ENCODE measurements around the gene GGTA1. TPM values are rescaled to one million over a fixed set of nuclear protein-coding genes. Genes with fewer than 3 reads are reported as not detected.
"Not testable (repeated sequence)": the region's sequence is repeated elsewhere in the genome, so short reads cannot be mapped to it uniquely, and the experiment has no call there.

Gene GGTA1
- total and polyA plus RNA-seq, 5 donors from 2014 or later, result 0.69 TPM; not detected in 4

- no peak overlapping the region for H3K27ac ChIP-seq (ENCODE audit: insufficient read depth, low read length, poor library complexity, severe bottlenecking)
- H3K4me1 ChIP-seq (ENCODE audit: control insufficient read depth, insufficient read depth, low read length, poor library complexity, severe bottlenecking), result no peaks in the 10 kb centered on the region
- H3K4me3 Mint-ChIP-seq, result no peak overlapping the region
- no peaks in the 10 kb centered on the region for H3K36me3 ChIP-seq (ENCODE audit: control insufficient read depth, insufficient read depth, low read length)
- H3K9me3 Mint-ChIP-seq, result no peaks in the 10 kb centered on the region
- H3K4me1 Mint-ChIP-seq, result no peaks in the 10 kb centered on the region
- H3K27ac Mint-ChIP-seq, result no peak overlapping the region
- no peaks in the 10 kb centered on the region for H3K27me3 ChIP-seq (ENCODE audit: control insufficient read depth, insufficient read depth, low read length)
- H3K27me3 Mint-ChIP-seq, result peaks cover 30% of the 10 kb centered on the region
- no peak overlapping the region for H3K4me3 ChIP-seq (ENCODE audit: low read depth, low read length)
- no peaks in the 10 kb centered on the region for H3K36me3 Mint-ChIP-seq
- no peak for DNase-seq
- no peak for ATAC-seq (ENCODE audit: low read depth in 2 of 2)
- H3K9me3 ChIP-seq (ENCODE audit: control insufficient read depth in 2 of 2, low read length in 2 of 2), result no peaks in the 10 kb centered on the region
Measured at GRCh38 chr9:121472446-121472845, 27.2 kb downstream of the GGTA1 start.

GRCh38 chr9:121466142-121466541, 33.5 kb downstream of the GGTA1 start:
- no peak for ATAC-seq (ENCODE audit: low read depth in 2 of 2)
- Histone ChIP-seq H3K27ac (ENCODE audit: insufficient read depth, low read length, poor library complexity, severe bottlenecking) (no peak overlapping the region), H3K4me3 (ENCODE audit: low read depth, low read length) (no peak overlapping the region), H3K9me3 (ENCODE audit: control insufficient read depth in 2 of 2, low read length in 2 of 2) (no peaks in the 10 kb centered on the region), H3K27me3 (ENCODE audit: control insufficient read depth, insufficient read depth, low read length) (peaks cover 4% of the 10 kb centered on the region), H3K36me3 (ENCODE audit: control insufficient read depth, insufficient read depth, low read length) (no peaks in the 10 kb centered on the region), H3K4me1 (ENCODE audit: control insufficient read depth, insufficient read depth, low read length, poor library complexity, severe bottlenecking) (no peaks in the 10 kb centered on the region)
- no peaks in the 10 kb centered on the region for H3K36me3 Mint-ChIP-seq
- H3K27ac Mint-ChIP-seq, result no peak overlapping the region
- peaks cover 0 to 3% (median 0%) of the 10 kb centered on the region in 4 donors for H3K4me1 Mint-ChIP-seq
- DNase-seq, result no peak
- H3K9me3 Mint-ChIP-seq, result no peaks in the 10 kb centered on the region
- no peak overlapping the region for H3K4me3 Mint-ChIP-seq
- peaks cover 26% of the 10 kb centered on the region for H3K27me3 Mint-ChIP-seq

- H3K9me3 ChIP-seq (ENCODE audit: control insufficient read depth in 2 of 2, low read length in 2 of 2), result no peaks in the 10 kb centered on the region
- H3K4me1 ChIP-seq (ENCODE audit: control insufficient read depth, insufficient read depth, low read length, poor library complexity, severe bottlenecking), result no peaks in the 10 kb centered on the region
- H3K27ac ChIP-seq (ENCODE audit: insufficient read depth, low read length, poor library complexity, severe bottlenecking), result no peak overlapping the region
- Mint-ChIP-seq H3K9me3 (no peaks in the 10 kb centered on the region), H3K27me3 (peaks cover 26% of the 10 kb centered on the region), H3K27ac (no peak overlapping the region), H3K4me1 (peaks cover 0 to 3% (median 0%) of the 10 kb centered on the region in 4 donors), H3K36me3 (no peaks in the 10 kb centered on the region), H3K4me3 (no peak overlapping the region)
- no peak overlapping the region for H3K4me3 ChIP-seq (ENCODE audit: low read depth, low read length)
- ATAC-seq (ENCODE audit: low read depth in 2 of 2) (no peak), DNase-seq (no peak)
- no peaks in the 10 kb centered on the region for H3K36me3 ChIP-seq (ENCODE audit: control insufficient read depth, insufficient read depth, low read length)
- peaks cover 6% of the 10 kb centered on the region for H3K27me3 ChIP-seq (ENCODE audit: control insufficient read depth, insufficient read depth, low read length)
Measured at GRCh38 chr9:121464968-121465367, 34.7 kb downstream of the GGTA1 start.

- Mint-ChIP-seq H3K27ac (no peak overlapping the region), H3K4me3 (no peak overlapping the region), H3K9me3 (peaks cover 0 to 4% (median 0%) of the 10 kb centered on the region in 7 donors), H3K4me1 (peaks cover 0 to 3% (median 0%) of the 10 kb centered on the region in 4 donors), H3K36me3 (no peaks in the 10 kb centered on the region), H3K27me3 (peaks cover 28% of the 10 kb centered on the region)
- Histone ChIP-seq H3K4me3 (ENCODE audit: low read depth, low read length) (no peak overlapping the region), H3K27ac (ENCODE audit: insufficient read depth, low read length, poor library complexity, severe bottlenecking) (no peak overlapping the region), H3K4me1 (ENCODE audit: control insufficient read depth, insufficient read depth, low read length, poor library complexity, severe bottlenecking) (no peaks in the 10 kb centered on the region), H3K36me3 (ENCODE audit: control insufficient read depth, insufficient read depth, low read length) (no peaks in the 10 kb centered on the region), H3K27me3 (ENCODE audit: control insufficient read depth, insufficient read depth, low read length) (peaks cover 13% of the 10 kb centered on the region), H3K9me3 (ENCODE audit: control insufficient read depth in 2 of 2, low read length in 2 of 2) (no peaks in the 10 kb centered on the region)
- ATAC-seq (ENCODE audit: low read depth in 2 of 2), result no peak
- DNase-seq, result peak in 1 of 3 donors; percentile 4
Measured at GRCh38 chr9:121463026-121463807, 36.4 kb downstream of the GGTA1 start.

- no peaks in the 10 kb centered on the region for H3K4me1 ChIP-seq (ENCODE audit: control insufficient read depth, insufficient read depth, low read length, poor library complexity, severe bottlenecking)
- peaks cover 16% of the 10 kb centered on the region for H3K27me3 ChIP-seq (ENCODE audit: control insufficient read depth, insufficient read depth, low read length)
- H3K4me3 ChIP-seq (ENCODE audit: low read depth, low read length), result no peak overlapping the region
- ATAC-seq (ENCODE audit: low read depth in 2 of 2), result no peak
- H3K36me3 ChIP-seq (ENCODE audit: control insufficient read depth, insufficient read depth, low read length), result no peaks in the 10 kb centered on the region
- Mint-ChIP-seq H3K27me3 (peaks cover 32% of the 10 kb centered on the region), H3K9me3 (peaks cover 0 to 4% (median 0%) of the 10 kb centered on the region in 7 donors), H3K4me1 (peaks cover 0 to 5% (median 0%) of the 10 kb centered on the region in 4 donors), H3K4me3 (no peak overlapping the region), H3K36me3 (no peaks in the 10 kb centered on the region), H3K27ac (peak overlapping the region in 1 of 3 donors; percentile 5)
- H3K27ac ChIP-seq (ENCODE audit: insufficient read depth, low read length, poor library complexity, severe bottlenecking), result no peak overlapping the region
- H3K9me3 ChIP-seq (ENCODE audit: control insufficient read depth in 2 of 2, low read length in 2 of 2), result no peaks in the 10 kb centered on the region
- no peak for DNase-seq
Measured at GRCh38 chr9:121459513-121459912, 40.1 kb downstream of the GGTA1 start.

GRCh38 chr9:121458449-121458848, 41.2 kb downstream of the GGTA1 start:
- not testable (repeated sequence) for H3K4me3 ChIP-seq (ENCODE audit: low read depth, low read length); H3K9me3 ChIP-seq (ENCODE audit: control insufficient read depth in 2 of 2, low read length in 2 of 2); DNase-seq; H3K4me1 Mint-ChIP-seq; H3K27ac ChIP-seq (ENCODE audit: insufficient read depth, low read length, poor library complexity, severe bottlenecking); H3K27ac Mint-ChIP-seq; ATAC-seq (ENCODE audit: low read depth in 2 of 2); H3K4me3 Mint-ChIP-seq; H3K36me3 Mint-ChIP-seq; H3K36me3 ChIP-seq (ENCODE audit: control insufficient read depth, insufficient read depth, low read length); H3K9me3 Mint-ChIP-seq; H3K4me1 ChIP-seq (ENCODE audit: control insufficient read depth, insufficient read depth, low read length, poor library complexity, severe bottlenecking)
- H3K27me3 ChIP-seq (ENCODE audit: control insufficient read depth, insufficient read depth, low read length), result peaks cover 12% of the 10 kb centered on the region
- peaks cover 42% of the 10 kb centered on the region for H3K27me3 Mint-ChIP-seq

GRCh38 chr9:121455527-121456239, 44.0 kb downstream of the GGTA1 start:
- ATAC-seq (ENCODE audit: low read depth in 2 of 2) (no peak), DNase-seq (peak in 1 of 3 donors; percentile 8)
- peaks cover 0 to 2% (median 0%) of the 10 kb centered on the region in 4 donors for H3K4me1 Mint-ChIP-seq
- H3K27ac ChIP-seq (ENCODE audit: insufficient read depth, low read length, poor library complexity, severe bottlenecking), result no peak overlapping the region
- H3K36me3 ChIP-seq (ENCODE audit: control insufficient read depth, insufficient read depth, low read length), result no peaks in the 10 kb centered on the region
- H3K4me1 ChIP-seq (ENCODE audit: control insufficient read depth, insufficient read depth, low read length, poor library complexity, severe bottlenecking), result no peaks in the 10 kb centered on the region
- H3K36me3 Mint-ChIP-seq, result no peaks in the 10 kb centered on the region
- no peak overlapping the region for H3K27ac Mint-ChIP-seq
- H3K9me3 ChIP-seq (ENCODE audit: control insufficient read depth in 2 of 2, low read length in 2 of 2), result no peaks in the 10 kb centered on the region
- peaks cover 12% of the 10 kb centered on the region for H3K27me3 ChIP-seq (ENCODE audit: control insufficient read depth, insufficient read depth, low read length)
- no peak overlapping the region for H3K4me3 Mint-ChIP-seq
- H3K9me3 Mint-ChIP-seq, result peaks cover 0 to 4% (median 0%) of the 10 kb centered on the region in 7 donors
- H3K4me3 ChIP-seq (ENCODE audit: low read depth, low read length), result no peak overlapping the region
- H3K27me3 Mint-ChIP-seq, result peaks cover 33% of the 10 kb centered on the region

Data from CD4-positive, CD25-positive, alpha-beta regulatory T cell (primary cell).